ENCODE results near the gene CKMT1B. TPM values are rescaled to one million over a fixed set of nuclear protein-coding genes. Genes with fewer than 3 reads are reported as not detected.
"Not testable (repeated sequence)": the region's sequence is repeated elsewhere in the genome, so short reads cannot be mapped to it uniquely, and the experiment has no call there.

Gene CKMT1B
- total RNA-seq, 1 experiment from 2014 or later, result 2.0 TPM

DNA sequence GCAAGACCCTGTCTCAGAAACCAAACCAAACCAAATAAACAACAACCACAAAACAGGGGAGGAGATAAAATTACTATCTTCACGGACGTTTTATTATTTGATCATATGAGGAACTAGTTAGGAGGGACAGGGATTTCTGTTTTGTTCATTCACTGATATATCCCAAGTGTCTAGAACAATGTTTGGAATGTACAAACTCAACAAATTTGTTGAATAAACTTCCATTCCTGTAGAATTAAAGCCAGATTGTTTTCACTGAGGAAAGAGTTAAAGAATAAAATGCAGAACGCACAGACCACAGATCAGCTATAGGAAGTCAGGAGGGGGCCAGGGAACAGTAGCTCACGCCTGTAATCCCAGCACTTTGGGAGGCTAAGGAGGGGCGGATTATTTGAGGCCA is 31.3 kb downstream of the CKMT1B start:
- DNase-seq, result no peak
- Mint-ChIP-seq H3K9me3 (ENCODE audit: low read depth, unreplicated experiment) (no peaks in the 10 kb centered on the region), H3K27me3 (ENCODE audit: unreplicated experiment) (peaks cover 4% of the 10 kb centered on the region), H3K4me3 (ENCODE audit: low read depth, unreplicated experiment) (no peak overlapping the region), H3K27ac (ENCODE audit: unreplicated experiment) (no peak overlapping the region), H3K36me3 (ENCODE audit: insufficient read depth, unreplicated experiment) (no peaks in the 10 kb centered on the region), H3K4me1 (ENCODE audit: low read depth, unreplicated experiment) (no peaks in the 10 kb centered on the region)
- TF ChIP-seq, protein P1, sequence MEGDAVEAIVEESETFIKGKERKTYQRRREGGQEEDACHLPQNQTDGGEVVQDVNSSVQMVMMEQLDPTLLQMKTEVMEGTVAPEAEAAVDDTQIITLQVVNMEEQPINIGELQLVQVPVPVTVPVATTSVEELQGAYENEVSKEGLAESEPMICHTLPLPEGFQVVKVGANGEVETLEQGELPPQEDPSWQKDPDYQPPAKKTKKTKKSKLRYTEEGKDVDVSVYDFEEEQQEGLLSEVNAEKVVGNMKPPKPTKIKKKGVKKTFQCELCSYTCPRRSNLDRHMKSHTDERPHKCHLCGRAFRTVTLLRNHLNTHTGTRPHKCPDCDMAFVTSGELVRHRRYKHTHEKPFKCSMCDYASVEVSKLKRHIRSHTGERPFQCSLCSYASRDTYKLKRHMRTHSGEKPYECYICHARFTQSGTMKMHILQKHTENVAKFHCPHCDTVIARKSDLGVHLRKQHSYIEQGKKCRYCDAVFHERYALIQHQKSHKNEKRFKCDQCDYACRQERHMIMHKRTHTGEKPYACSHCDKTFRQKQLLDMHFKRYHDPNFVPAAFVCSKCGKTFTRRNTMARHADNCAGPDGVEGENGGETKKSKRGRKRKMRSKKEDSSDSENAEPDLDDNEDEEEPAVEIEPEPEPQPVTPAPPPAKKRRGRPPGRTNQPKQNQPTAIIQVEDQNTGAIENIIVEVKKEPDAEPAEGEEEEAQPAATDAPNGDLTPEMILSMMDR (IDR thresholded peaks at IDR 0.05; ENCODE audit: unreplicated experiment), result no peak
- BruUV-seq (replicated peaks), result no TSS peak
- intact Hi-C loops (cut with micrococcal nuclease; ENCODE audit: unreplicated experiment), result no loop called here
- CTCF ChIA-PET, result no interaction called here

DNA sequence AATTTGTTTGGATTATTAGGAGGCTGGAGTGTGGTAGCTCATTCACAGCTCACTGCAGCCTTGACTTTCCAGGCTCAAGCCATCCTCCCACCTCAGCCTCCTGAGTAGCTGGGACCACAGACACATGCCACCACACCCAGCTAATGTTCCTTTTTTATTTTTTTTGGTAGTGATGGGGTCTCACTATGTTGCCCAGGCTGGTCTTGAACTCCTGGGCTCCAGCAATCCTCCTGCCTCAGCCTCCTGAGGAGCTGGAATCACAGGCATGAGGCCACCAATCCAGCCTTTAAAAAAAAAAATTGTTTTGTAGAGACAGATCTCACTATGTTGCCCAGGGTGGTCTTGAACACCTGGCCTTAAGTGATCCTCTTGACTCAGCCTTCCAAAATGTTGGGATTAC is 33.1 kb downstream of the CKMT1B start:
- H3K36me3 Mint-ChIP-seq (ENCODE audit: insufficient read depth, unreplicated experiment); H3K27me3 Mint-ChIP-seq (ENCODE audit: unreplicated experiment); H3K27ac Mint-ChIP-seq (ENCODE audit: unreplicated experiment); H3K9me3 Mint-ChIP-seq (ENCODE audit: low read depth, unreplicated experiment); H3K4me3 Mint-ChIP-seq (ENCODE audit: low read depth, unreplicated experiment); H3K4me1 Mint-ChIP-seq (ENCODE audit: low read depth, unreplicated experiment); CTCF ChIA-PET; intact Hi-C loops (cut with micrococcal nuclease; ENCODE audit: unreplicated experiment); DNase-seq; BruUV-seq (replicated peaks): not testable (repeated sequence)

DNA sequence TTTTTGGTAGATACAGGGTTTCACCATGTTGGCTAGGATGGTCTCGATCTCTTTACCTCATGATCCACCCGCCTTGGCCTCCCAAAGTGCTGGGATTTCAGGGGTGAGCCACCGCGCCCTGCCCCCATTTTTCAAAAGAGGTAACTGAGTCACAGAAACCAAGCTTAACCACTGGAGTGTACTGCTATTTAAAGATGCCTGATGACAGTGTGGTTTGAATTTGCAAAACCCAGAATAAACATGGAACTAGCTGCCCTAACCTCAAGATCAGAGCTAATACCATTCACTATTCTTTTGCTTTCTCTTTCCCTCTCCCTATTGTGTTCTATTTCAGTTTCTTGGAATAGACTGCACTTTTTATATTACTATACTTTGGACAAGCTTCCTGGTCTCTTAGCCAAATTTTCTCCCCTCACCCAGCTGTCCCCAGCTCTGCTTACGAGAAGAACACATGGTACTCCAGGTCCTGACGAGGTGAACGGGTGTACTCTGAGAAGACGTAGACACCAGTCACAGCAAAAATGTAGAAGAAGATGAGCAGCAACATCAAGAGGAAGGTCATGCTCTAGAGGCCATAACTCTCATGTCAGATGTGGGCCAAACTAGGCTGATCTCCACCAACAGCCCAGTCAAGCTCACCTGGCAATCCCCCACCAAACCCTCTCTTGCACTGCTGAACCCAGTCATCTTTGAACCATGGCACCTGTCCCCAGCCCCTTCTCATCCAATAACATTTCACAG is 44.8 kb downstream of the CKMT1B start:
- H3K4me1 Mint-ChIP-seq (ENCODE audit: low read depth, unreplicated experiment); H3K27ac Mint-ChIP-seq (ENCODE audit: unreplicated experiment); DNase-seq; H3K4me3 Mint-ChIP-seq (ENCODE audit: low read depth, unreplicated experiment); CTCF ChIA-PET; BruUV-seq (replicated peaks); intact Hi-C loops (cut with micrococcal nuclease; ENCODE audit: unreplicated experiment); H3K36me3 Mint-ChIP-seq (ENCODE audit: insufficient read depth, unreplicated experiment); H3K9me3 Mint-ChIP-seq (ENCODE audit: low read depth, unreplicated experiment): not testable (repeated sequence)
- H3K27me3 Mint-ChIP-seq (ENCODE audit: unreplicated experiment), result peaks cover 11% of the 10 kb centered on the region

Other genes starting within 250 kb of the CKMT1B start
- gene ZSCAN29, start 223.0 kb upstream of the CKMT1B start, total RNA-seq (2022), result 18.6 and 27.1 TPM in 2 replicates
- 19.3 and 22.7 TPM in 2 replicates for gene TUBGCP4, start 222.9 kb upstream of the CKMT1B start, total RNA-seq (2022)
- 36.2 and 39.9 TPM in 2 replicates for gene TP53BP1, start 100.9 kb upstream of the CKMT1B start, total RNA-seq (2022)
- 0.05 and 0.27 TPM in 2 replicates for gene MAP1A, start 76.4 kb upstream of the CKMT1B start, total RNA-seq (2022)
- gene PPIP5K1, start 3.8 kb upstream of the CKMT1B start, total RNA-seq (2022), result 28.1 and 29.4 TPM in 2 replicates
- 0.57 and 1.1 TPM in 2 replicates for gene STRC, start 24.8 kb downstream of the CKMT1B start, total RNA-seq (2022)
- gene CATSPER2, start 54.8 kb downstream of the CKMT1B start, total RNA-seq (2022), result 2.1 and 4.0 TPM in 2 replicates
- 0.66 and 1.2 TPM in 2 replicates for gene CKMT1A, start 99.8 kb downstream of the CKMT1B start, total RNA-seq (2022)
- 409 and 431 TPM in 2 replicates for gene PDIA3, start 152.4 kb downstream of the CKMT1B start, total RNA-seq (2022)
- gene ELL3, start 182.9 kb downstream of the CKMT1B start, total RNA-seq (2022), result 1.3 and 2.0 TPM in 2 replicates
- 331 and 358 TPM in 2 replicates for gene SERF2, start 198.3 kb downstream of the CKMT1B start, total RNA-seq (2022)
- gene SERINC4, start 206.2 kb downstream of the CKMT1B start, total RNA-seq (2022), result 0.33 TPM in 1 of 2 replicates, not detected in the other
- 15.8 and 17.4 TPM in 2 replicates for gene HYPK, start 206.6 kb downstream of the CKMT1B start, total RNA-seq (2022)
- 15.8 and 16.4 TPM in 2 replicates for gene MFAP1, start 230.7 kb downstream of the CKMT1B start, total RNA-seq (2022)
- 7.8 and 11.5 TPM in 2 replicates for gene WDR76, start 233.0 kb downstream of the CKMT1B start, total RNA-seq (2022)

Measured in Calu3 (cell line).